Globus pallidus (tissue), 1 donor: ENCODE measurements around the gene TSC2.

Experiments
- DNase-seq: peaks from one replicate; pipeline ENCODE4 v3.0.0-alpha.2; 2015; ENCODE audit warnings: low spot score

Gene TSC2

GRCh38 chr16:2070576-2071453 lies 23.0 kb downstream of the TSC2 start:
- no peak for DNase-seq

DNA sequence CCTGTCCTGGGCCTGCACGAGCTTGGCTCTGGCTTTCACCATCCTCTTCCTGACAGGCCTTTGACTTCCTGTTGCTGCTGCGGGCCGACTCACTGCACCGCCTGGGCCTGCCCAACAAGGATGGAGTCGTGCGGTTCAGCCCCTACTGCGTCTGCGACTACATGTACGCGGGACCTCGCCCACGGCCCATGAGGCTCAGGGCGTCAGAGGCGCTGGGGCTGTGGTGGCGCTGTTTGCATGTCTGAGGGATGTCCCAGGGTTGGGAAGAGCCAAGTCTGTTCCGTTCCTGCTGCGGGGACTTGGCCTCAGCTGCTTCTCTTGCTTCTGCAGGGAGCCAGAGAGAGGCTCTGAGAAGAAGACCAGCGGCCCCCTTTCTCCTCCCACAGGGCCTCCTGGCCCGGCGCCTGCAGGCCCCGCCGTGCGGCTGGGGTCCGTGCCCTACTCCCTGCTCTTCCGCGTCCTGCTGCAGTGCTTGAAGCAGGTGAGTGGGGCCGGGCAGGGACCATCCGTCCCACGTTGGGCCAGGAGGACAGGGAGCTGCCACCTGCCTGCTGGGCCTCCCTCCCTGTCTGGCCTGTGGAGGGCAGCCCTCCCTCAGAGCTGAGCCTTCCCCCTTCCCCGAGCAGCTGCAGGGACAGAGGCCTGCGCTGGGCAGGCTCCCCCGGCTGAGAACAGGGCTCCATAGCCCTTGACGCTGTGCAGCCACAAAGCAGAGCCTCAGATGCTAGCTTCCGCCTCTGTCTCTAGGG lies 23.8 kb downstream of the TSC2 start:
- DNase-seq = no peak

- DNase-seq = no peak
Measured at GRCh38 chr16:2072926-2073325, 25.1 kb downstream of the TSC2 start.

DNA sequence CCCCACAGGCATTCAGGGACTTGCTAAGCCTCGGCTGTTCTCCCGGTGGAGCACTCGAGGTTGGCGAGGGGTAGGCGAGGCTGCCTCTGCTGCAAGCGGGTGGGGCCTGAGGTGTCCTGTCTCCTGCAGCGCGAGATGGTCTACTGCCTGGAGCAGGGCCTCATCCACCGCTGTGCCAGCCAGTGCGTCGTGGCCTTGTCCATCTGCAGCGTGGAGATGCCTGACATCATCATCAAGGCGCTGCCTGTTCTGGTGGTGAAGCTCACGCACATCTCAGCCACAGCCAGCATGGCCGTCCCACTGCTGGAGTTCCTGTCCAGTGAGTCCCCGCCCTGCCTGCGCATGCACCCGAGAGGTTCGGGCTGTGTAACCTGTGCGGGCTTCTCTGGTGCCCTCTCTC lies 26.3 kb downstream of the TSC2 start:
- DNase-seq = no peak

DNA sequence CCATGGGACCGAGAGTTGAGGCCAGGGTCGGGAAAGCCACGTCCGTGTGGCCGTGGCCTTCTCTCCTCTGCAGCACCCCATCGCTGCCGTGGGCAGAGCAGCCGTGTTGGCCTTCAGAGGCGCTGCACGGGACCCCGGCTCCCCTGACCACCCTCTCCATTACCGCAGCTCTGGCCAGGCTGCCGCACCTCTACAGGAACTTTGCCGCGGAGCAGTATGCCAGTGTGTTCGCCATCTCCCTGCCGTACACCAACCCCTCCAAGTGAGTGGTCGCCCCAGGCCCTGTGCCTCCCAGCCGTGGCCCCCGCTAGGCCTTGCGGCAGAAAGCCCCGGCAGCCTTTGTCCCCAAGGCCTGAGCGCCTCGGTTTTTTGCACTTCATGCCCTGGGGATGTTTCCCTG lies 27.8 kb downstream of the TSC2 start:
- DNase-seq = no peak

- no peak for DNase-seq
Measured at GRCh38 chr16:2076072-2076865, 28.5 kb downstream of the TSC2 start.

GRCh38 chr16:2077016-2077415 lies 29.2 kb downstream of the TSC2 start:
- DNase-seq = no peak

- no peak for DNase-seq
Measured at GRCh38 chr16:2077696-2078095, 29.9 kb downstream of the TSC2 start.

DNA sequence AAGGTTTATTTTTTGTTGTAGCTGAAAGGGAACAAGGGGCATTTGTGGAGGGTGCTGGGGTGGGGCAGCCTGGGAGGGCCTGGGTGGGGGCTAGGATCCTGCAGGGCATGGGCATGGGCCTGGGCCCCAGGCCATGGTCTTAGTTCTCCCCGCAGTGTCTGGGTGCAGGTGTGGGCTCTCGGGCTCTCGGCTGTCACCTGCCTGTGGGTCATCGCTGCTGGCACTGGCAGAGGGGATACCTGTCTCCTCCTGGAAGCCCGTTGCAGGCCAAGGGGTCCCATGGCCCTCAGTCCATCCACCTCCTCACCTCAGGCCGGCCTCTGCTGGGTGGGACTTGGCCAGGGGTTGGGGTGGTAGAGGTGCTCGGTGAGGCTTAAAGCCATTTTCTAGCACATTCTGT lies 30.3 kb downstream of the TSC2 start:
- no peak for DNase-seq

DNA sequence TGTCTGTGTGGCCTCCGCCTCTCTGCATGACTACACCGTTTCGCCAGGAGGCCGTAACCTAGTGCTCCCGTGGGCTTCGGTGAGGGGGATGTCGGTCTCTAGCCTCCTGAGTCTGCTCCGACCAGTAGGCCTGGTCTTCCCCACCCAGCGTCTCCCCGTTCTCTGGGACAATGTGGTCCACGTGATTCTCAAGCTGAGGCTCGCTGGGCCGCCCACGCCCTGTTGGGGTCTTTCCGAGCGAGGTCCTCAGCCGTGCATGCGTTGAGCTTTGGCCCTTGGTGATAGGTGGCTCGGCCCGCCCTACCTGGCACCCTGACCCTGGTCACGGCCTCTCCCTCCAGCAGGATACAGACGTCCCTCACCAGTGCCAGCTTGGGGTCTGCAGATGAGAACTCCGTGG lies 30.9 kb downstream of the TSC2 start:
- DNase-seq = no peak

- no peak for DNase-seq
Measured at GRCh38 chr16:2079311-2079800, 31.6 kb downstream of the TSC2 start.

DNA sequence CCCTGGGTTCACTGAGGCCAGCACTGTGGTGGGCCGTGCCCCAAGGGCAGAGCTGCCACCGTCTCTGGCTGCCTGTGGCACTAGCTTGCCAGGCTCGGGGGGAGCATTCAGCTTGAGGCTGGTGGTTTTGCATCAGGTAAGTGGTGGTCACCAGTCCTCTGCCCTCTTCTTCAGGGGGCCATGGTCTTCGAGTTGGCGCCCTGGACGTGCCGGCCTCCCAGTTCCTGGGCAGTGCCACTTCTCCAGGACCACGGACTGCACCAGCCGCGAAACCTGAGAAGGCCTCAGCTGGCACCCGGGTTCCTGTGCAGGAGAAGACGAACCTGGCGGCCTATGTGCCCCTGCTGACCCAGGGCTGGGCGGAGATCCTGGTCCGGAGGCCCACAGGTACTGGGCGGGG lies 32.2 kb downstream of the TSC2 start:
- no peak for DNase-seq

DNA sequence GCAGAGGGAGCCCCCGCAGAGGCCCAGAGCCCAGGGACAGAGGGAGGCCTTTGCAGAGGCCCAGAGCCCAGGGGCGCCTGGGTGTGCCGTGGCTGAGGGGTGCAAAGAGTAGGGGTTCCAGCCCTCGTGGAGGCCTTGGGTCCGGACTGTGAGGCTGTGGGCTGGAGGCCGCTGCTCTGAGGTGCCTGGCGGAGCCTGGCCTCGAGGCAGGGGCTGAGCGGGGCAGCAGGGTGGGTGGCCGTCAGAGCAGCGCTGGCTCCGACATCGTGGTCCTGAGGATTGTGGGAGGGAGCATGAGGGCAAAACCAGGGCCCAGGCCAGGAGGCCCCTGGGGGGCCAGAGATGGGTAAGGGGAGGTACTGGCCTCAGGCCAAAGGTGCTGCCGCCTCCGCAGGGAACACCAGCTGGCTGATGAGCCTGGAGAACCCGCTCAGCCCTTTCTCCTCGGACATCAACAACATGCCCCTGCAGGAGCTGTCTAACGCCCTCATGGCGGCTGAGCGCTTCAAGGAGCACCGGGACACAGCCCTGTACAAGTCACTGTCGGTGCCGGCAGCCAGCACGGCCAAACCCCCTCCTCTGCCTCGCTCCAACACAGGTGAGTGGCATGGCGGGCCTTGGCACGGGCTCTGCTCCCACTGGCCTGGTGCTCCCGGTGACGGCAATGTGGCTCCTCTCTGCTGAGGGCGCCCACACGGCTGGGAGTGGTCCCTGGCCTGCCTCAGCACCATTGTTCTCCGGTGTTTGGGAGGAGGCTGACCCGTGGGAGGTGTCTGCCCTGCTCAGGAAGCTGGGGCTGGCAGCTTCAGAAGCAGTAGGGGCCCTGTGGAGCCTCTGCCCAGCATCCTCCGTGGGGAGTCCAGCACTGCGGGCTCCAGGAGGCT lies 33.7 kb downstream of the TSC2 start:
- DNase-seq = no peak

DNA sequence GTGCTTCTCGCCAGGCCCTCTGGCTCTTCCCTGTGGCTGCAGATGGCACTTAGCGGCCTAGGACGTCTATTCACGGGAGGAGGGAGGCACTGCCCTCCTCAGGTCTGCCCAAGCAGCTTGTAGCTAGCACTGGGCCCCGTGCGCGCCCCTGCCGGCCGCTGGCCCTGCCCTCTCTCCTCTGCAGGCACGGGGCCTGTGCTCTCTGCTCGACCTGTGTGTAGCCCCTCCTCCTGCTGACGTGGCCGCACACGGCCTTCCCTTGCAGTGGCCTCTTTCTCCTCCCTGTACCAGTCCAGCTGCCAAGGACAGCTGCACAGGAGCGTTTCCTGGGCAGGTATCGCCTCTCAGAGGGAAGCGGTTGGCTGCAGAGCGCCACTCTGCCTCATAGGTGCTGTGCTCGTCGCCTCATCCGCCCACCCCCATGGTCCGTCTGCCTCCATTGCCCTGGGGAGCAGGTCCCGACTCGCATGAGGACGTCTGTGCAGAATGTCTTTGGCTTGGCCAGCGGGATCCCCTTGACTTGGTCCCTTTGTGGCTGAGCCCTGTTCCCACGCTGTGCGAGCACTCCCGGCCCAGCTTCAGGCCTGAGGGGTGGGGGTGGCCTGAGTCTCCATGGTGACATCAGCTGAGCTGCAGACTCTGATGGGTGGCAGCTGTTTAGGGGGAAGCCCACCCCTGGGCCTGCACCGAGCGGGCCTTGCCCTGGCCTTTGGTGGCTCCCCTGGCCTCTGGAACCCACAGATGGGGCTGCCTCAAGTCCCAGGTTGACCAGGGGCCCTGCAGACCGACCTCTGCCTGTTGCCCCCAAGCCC lies 34.6 kb downstream of the TSC2 start:
- no peak for DNase-seq

DNA sequence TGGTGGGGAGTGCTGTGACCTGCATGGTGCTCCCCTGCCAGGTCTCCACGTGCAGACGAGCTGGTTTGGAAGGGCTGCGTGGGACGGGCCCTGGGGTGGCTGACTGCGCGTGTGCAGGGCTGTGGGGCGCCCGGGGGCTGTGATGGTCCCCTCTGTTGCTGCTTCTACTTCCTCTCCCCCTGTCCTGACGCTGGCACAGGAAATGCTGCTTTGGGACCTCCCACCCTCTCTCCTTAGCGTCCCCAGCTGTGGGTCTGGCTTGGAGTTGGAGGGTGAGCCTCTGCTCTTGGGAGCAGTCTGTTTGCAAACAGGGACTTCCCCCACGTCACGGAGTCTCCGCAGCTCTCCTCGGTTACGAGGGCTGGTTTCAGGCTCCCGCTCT lies 35.2 kb downstream of the TSC2 start:
- DNase-seq = no peak

DNA sequence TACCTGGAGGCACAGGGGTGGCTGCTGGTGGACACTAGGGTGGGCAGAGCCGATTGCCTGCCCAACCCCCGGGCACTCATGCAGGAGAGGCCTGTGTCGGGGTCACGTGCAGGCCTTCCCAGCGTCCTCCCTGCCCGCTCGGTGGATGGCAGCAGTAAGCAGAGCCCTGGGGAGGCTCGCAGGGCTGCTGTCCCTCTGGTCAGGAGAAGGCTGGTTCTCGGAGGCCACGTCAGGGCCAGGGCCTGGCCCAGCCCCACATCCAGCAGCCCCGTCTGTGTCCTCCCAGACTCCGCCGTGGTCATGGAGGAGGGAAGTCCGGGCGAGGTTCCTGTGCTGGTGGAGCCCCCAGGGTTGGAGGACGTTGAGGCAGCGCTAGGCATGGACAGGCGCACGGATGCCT lies 35.6 kb downstream of the TSC2 start:
- DNase-seq = no peak

DNA sequence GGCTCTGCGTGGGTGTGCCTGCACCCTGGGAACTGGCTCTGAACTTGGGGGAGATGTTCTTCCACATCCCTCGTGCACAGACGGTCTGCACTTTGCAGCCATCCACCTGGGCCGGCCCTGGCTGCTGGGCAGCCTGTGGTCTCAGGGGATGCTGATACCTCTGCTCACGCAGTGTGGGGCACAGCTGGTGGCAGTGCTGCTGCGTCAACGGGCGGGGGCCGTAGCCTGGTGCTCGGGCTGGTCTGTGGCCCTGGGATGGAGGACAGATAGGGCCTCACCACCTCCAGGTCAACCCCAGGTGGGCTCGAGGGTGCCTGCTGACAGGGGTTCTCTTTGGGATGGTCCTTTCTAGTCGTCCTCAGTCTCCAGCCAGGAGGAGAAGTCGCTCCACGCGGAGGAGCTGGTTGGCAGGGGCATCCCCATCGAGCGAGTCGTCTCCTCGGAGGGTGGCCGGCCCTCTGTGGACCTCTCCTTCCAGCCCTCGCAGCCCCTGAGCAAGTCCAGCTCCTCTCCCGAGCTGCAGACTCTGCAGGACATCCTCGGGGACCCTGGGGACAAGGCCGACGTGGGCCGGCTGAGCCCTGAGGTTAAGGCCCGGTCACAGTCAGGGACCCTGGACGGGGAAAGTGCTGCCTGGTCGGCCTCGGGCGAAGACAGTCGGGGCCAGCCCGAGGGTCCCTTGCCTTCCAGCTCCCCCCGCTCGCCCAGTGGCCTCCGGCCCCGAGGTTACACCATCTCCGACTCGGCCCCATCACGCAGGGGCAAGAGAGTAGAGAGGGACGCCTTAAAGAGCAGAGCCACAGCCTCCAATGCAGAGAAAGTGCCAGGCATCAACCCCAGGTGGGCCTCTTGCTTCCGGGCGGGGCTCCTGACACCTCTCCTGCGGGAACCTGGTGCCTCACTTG lies 36.3 kb downstream of the TSC2 start:
- DNase-seq = no peak

GRCh38 chr16:2084895-2085625 lies 37.3 kb downstream of the TSC2 start:
- no peak for DNase-seq

DNA sequence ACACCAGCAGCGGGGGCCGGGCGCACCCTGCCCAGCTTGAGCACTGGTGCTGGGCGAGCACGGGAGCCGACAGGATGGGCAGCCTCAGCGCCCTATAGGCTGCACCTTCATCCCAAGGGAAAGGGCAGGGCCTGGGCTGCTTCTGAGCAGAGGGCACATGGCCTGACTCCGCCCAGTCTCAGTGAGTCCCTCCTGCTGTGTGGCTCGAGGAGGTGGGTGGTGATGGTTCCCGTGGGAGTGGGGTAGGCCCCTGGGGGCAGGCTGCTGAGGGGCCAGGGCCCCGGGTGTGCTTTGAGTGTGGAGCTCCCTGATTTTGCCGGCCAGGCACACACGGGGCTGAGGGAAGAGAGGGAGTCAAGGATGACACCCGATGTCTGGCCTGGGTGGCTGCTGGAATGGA lies 37.9 kb downstream of the TSC2 start:
- no peak for DNase-seq
